Measurements from ENCODE around the gene PALB2.

DNA sequence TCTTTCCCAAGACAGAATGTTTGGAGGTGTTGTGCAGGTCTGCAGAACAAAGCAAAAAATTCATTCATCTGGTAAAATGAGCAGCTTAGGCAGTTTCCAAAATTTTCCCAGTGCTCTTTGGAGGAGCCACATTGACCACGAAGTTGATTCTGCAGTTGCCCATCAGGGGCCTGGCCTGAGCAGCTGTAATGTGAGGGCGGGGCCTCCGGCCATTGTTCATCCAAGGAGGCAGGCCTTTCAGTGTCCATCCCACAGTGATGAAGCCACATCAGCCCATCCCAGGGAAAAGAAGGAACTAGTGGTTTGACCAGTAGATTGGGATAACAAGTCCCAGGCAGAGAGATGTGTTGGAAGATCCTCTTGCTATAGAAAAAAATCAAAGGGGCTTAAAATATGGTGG is 73.5 kb downstream of the PALB2 start:
- no peak for TF ChIP-seq POLR2A (IDR thresholded peaks at IDR 0.05; ENCODE audit: low read depth)
- no peak for TF ChIP-seq CTCF (IDR thresholded peaks at IDR 0.05)
